22Rv1 (cell line): Measurements from ENCODE around the gene SKA1.

Experiments
- CTCF ChIP-seq: fragments of 450-650 bp; IDR thresholded peaks from 2 replicates; pipeline ENCODE4 v1.5.1; 2017; ENCODE audit warnings: mild to moderate bottlenecking
- ZFX ChIP-seq: fragments of 450-650 bp; IDR thresholded peaks from 2 replicates; pipeline ENCODE4 v1.6.1; 2017; ENCODE audit warnings: antibody characterized with exemption, borderline replicate concordance

DNA sequence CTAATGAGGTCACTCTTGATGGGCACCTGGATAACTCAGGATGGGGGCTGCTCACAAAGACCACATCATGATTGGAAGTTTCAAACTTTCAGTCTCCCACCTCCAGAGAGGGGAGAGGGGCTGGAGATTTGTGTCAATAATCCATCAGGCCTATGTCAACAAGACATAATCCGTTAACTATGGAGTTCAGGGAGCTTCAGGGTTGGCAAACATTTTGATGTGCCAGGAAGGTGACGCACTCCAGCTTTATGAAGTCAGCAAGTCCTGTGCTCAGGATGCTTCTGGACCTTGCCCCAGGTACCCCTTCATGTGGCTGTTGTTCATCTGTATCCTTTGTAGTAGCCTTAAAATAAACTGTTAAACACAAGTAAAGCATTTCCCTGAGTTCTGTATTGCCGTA is 19.0 kb downstream of the SKA1 start:
- TF ChIP-seq CTCF (no peak), ZFX (no peak)
